ENCODE data around the gene NOL4L. TPM values are rescaled to one million over a fixed set of nuclear protein-coding genes. Genes with fewer than 3 reads are reported as not detected.

The NOL4L gene
- total RNA-seq, 6 experiments from 2014 or later, result 12.0 to 16.3 (median 13.2) TPM

GRCh38 chr20:32607727-32608663 is 22.9 kb upstream of the NOL4L start:
- no peak for DNase-seq
- Mint-ChIP-seq H3K9me3 (no peaks in the 10 kb centered on the region), H3K4me1 (ENCODE audit: low read depth) (no peaks in the 10 kb centered on the region), H3K27ac (no peak overlapping the region), H3K4me3 (no peak overlapping the region), H3K36me3 (ENCODE audit: low read depth) (no peaks in the 10 kb centered on the region), H3K27me3 (ENCODE audit: insufficient read depth) (peaks cover 28% of the 10 kb centered on the region)
- TF ChIP-seq CTCF (IDR thresholded peaks at IDR 0.05), result no peak

- H3K4me3 Mint-ChIP-seq, result no peak overlapping the region
- DNase-seq, result no peak
Observed at GRCh38 chr20:32607324-32607723, 22.2 kb upstream of the NOL4L start.

DNA sequence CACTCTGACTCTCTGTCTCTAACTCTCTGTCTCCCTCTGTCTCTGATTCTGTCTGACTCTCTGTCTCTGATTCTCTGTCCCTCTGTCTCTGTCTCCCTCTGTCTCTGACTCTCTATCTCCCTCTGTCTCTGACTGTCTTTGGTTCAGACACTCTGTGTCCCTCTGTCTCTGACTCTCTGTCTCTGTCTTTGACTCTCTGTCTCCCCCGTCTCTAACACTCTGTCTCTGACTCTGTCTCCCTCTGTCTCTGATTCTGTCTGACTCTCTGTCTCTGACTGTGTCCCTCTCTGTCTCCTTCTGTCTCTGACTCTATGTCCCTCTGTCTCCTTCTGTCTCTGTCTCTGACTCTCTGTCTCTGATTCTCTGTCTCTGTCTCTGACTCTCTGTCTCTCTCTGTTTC is 21.7 kb upstream of the NOL4L start:
- DNase-seq, result no peak
- no peak for TF ChIP-seq CTCF (IDR thresholded peaks at IDR 0.05)
- Mint-ChIP-seq H3K36me3 (ENCODE audit: low read depth) (no peaks in the 10 kb centered on the region), H3K27ac (no peak overlapping the region), H3K4me3 (no peak overlapping the region), H3K4me1 (ENCODE audit: low read depth) (no peaks in the 10 kb centered on the region), H3K9me3 (no peaks in the 10 kb centered on the region), H3K27me3 (ENCODE audit: insufficient read depth) (peaks cover 30% of the 10 kb centered on the region)

More at GRCh38 chr20:32607324-32607723, 22.2 kb upstream of the NOL4L start:
- TF ChIP-seq CTCF (IDR thresholded peaks at IDR 0.05), result no peak
- H3K4me1 Mint-ChIP-seq (ENCODE audit: low read depth), result no peaks in the 10 kb centered on the region
- H3K27ac Mint-ChIP-seq, result no peak overlapping the region
- H3K36me3 Mint-ChIP-seq (ENCODE audit: low read depth), result no peaks in the 10 kb centered on the region
- peaks cover 28% of the 10 kb centered on the region for H3K27me3 Mint-ChIP-seq (ENCODE audit: insufficient read depth)
- H3K9me3 Mint-ChIP-seq, result no peaks in the 10 kb centered on the region

DNA sequence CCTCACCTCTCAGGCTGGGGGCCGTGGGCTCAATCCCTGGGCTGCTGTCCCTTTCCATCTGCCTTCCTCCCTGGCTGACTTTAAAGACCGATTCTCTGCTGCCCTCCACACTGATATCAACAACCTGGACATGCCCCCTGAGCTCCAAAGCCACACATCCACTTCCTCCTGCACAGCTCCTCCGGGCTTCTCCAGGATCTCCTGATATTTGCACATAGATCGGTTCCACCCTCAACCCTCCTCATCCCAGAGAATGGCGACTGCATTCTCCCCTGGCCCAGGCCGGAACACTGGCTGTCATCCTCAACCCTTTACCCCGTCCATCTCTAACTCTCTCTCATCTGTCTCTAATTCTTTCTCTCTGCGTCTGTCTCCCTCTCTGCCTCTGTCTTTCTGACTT is 21.0 kb upstream of the NOL4L start:
- Mint-ChIP-seq H3K9me3 (no peaks in the 10 kb centered on the region), H3K36me3 (ENCODE audit: low read depth) (no peaks in the 10 kb centered on the region), H3K27ac (no peak overlapping the region), H3K4me1 (ENCODE audit: low read depth) (no peaks in the 10 kb centered on the region), H3K27me3 (ENCODE audit: insufficient read depth) (peaks cover 27% of the 10 kb centered on the region), H3K4me3 (no peak overlapping the region)
- no peak for DNase-seq
- TF ChIP-seq CTCF (IDR thresholded peaks at IDR 0.05), result no peak

DNA sequence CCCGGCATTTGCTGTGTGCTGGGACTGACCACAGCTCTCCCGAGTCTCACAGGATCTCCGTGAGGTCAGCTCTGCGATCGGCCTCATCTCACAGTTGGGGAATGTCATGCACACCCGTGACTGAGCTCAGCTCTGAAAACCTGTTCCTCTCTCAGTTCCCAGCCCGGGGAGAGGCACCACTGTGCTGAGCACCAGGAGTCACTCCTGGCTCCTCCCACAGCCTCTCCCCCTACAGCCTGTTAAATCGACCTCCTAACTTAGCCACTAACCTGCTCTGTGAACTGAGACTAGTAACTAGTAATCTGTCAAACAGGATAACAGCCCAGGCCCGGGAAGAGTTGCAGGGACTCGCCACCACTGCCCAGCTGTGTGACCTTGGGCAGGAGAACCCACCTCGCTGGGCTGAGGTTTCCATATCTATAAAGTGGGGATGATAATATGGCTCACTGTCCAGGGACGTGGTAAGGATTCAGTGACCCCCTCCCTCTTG is 20.1 kb upstream of the NOL4L start:
- H3K9me3 Mint-ChIP-seq, result no peaks in the 10 kb centered on the region
- no peak overlapping the region for H3K4me3 Mint-ChIP-seq
- DNase-seq, result no peak
- H3K27me3 Mint-ChIP-seq (ENCODE audit: insufficient read depth), result peaks cover 26% of the 10 kb centered on the region
- H3K36me3 Mint-ChIP-seq (ENCODE audit: low read depth), result no peaks in the 10 kb centered on the region
- TF ChIP-seq CTCF (IDR thresholded peaks at IDR 0.05), result no peak
- no peak overlapping the region for H3K27ac Mint-ChIP-seq
- H3K4me1 Mint-ChIP-seq (ENCODE audit: low read depth), result 0 out of 2 replicates have a peak, but pooled peaks cover 5% of the 10 kb centered on the region

All from HFFc6 (cell line).